ENCODE data around the gene ARHGEF17. TPM values are rescaled to one million over a fixed set of nuclear protein-coding genes. Genes with fewer than 3 reads are reported as not detected.

The ARHGEF17 gene
- total and polyA plus RNA-seq, 2 of the 13 experiments (the other 11 are each of a cell fraction or from before 2014, with no cell fraction given) = 10.7 to 28.8 TPM

DNA sequence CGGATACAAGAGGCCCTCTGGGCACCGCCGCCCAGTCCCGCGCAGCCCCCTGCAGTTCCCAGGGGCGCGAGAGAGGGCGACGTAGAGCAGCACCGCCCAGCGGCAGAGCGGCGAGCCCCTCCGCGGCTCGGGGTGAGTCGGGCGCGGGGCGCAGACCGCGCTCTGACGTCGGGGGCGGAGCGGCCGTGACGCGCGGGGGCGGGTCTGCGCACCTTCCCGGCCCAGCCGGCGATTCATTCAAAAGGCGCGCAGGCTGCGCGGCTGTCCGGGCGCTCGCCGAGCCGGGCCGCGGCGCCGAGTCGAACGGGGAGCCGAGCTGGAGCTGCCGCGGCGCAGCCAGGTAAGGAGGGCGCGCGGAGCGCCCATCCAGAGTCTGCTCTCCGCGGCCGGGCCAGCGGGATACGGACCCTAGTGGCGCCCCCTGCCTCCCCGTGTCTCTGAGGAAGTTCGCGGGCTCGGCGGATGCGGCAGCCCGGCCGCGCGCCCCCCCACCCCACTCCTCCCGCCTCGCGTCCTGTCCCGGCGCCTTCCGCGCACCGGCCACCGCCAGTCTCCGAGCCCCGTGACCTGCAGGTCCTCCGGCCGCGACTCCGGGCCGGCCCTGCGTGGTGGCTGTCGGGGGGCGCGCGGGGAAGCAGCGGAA lies 68.2 kb downstream of the ARHGEF17 start, which contains the start of gene RELT (continued):
- TF ChIP-seq ZNF777 (CRISPR knock-in tag; IDR thresholded peaks at IDR 0.05) (peak; percentile 82), POLR2G (IDR thresholded peaks at IDR 0.05; ENCODE audit: low read depth, low read length) (peak; percentile 92), SPEN (CRISPR knock-in tag; IDR thresholded peaks at IDR 0.05; ENCODE audit: low read depth) (peak; percentile 56; the same call in 1 of the 2 replicates), ZSCAN25 (CRISPR knock-in tag; IDR thresholded peaks at IDR 0.05) (peak; percentile 44; the same call in 1 of the 2 replicates), BHLHE40 (IDR thresholded peaks at IDR 0.05; ENCODE audit: low read length) (0 out of 2 replicates have a peak, but pooled peaks have one; percentile 31), NONO (IDR thresholded peaks at IDR 0.05) (no peak), NONO (CRISPR knock-in tag; conservative IDR thresholded peaks at IDR 0.05) (peak; percentile 51), ZSCAN22 (CRISPR knock-in tag; IDR thresholded peaks at IDR 0.05) (no peak), MXI1 (IDR thresholded peaks at IDR 0.05; ENCODE audit: borderline replicate concordance, low read depth, low read length) (peak; percentile 78; the same call in 2 of the 3 replicates), RBM39 (IDR thresholded peaks at IDR 0.05; ENCODE audit: low read depth, low read length, poor library complexity, severe bottlenecking) (peak; percentile 63), MAZ (IDR thresholded peaks at IDR 0.05; ENCODE audit: borderline replicate concordance, low read depth, low read length) (peak; percentile 67; the same call in 1 of the 2 replicates), MAZ (CRISPR knock-in tag; IDR thresholded peaks at IDR 0.05; ENCODE audit: low read depth) (peak; percentile 81; the same call in 1 of the 2 replicates), SP1 (IDR thresholded peaks at IDR 0.05) (no peak), SP1 (CRISPR knock-in tag; IDR thresholded peaks at IDR 0.05) (peak; percentile 82)
- TF ChIP-seq, protein P1, sequence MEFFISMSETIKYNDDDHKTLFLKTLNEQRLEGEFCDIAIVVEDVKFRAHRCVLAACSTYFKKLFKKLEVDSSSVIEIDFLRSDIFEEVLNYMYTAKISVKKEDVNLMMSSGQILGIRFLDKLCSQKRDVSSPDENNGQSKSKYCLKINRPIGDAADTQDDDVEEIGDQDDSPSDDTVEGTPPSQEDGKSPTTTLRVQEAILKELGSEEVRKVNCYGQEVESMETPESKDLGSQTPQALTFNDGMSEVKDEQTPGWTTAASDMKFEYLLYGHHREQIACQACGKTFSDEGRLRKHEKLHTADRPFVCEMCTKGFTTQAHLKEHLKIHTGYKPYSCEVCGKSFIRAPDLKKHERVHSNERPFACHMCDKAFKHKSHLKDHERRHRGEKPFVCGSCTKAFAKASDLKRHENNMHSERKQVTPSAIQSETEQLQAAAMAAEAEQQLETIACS (CRISPR knock-in tag; IDR thresholded peaks at IDR 0.05) = peak; percentile 39; the same call in 1 of the 2 replicates
- TF ChIP-seq, protein P2, sequence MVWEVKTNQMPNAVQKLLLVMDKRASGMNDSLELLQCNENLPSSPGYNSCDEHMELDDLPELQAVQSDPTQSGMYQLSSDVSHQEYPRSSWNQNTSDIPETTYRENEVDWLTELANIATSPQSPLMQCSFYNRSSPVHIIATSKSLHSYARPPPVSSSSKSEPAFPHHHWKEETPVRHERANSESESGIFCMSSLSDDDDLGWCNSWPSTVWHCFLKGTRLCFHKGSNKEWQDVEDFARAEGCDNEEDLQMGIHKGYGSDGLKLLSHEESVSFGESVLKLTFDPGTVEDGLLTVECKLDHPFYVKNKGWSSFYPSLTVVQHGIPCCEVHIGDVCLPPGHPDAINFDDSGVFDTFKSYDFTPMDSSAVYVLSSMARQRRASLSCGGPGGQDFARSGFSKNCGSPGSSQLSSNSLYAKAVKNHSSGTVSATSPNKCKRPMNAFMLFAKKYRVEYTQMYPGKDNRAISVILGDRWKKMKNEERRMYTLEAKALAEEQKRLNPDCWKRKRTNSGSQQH (CRISPR knock-in tag; IDR thresholded peaks at IDR 0.05; ENCODE audit: low read depth) = peak; percentile 95
- TF ChIP-seq, protein P3, sequence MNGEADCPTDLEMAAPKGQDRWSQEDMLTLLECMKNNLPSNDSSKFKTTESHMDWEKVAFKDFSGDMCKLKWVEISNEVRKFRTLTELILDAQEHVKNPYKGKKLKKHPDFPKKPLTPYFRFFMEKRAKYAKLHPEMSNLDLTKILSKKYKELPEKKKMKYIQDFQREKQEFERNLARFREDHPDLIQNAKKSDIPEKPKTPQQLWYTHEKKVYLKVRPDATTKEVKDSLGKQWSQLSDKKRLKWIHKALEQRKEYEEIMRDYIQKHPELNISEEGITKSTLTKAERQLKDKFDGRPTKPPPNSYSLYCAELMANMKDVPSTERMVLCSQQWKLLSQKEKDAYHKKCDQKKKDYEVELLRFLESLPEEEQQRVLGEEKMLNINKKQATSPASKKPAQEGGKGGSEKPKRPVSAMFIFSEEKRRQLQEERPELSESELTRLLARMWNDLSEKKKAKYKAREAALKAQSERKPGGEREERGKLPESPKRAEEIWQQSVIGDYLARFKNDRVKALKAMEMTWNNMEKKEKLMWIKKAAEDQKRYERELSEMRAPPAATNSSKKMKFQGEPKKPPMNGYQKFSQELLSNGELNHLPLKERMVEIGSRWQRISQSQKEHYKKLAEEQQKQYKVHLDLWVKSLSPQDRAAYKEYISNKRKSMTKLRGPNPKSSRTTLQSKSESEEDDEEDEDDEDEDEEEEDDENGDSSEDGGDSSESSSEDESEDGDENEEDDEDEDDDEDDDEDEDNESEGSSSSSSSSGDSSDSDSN (CRISPR knock-in tag; IDR thresholded peaks at IDR 0.05) = peak; percentile 81; the same call in 1 of the 2 replicates
- TF ChIP-seq, protein P4, sequence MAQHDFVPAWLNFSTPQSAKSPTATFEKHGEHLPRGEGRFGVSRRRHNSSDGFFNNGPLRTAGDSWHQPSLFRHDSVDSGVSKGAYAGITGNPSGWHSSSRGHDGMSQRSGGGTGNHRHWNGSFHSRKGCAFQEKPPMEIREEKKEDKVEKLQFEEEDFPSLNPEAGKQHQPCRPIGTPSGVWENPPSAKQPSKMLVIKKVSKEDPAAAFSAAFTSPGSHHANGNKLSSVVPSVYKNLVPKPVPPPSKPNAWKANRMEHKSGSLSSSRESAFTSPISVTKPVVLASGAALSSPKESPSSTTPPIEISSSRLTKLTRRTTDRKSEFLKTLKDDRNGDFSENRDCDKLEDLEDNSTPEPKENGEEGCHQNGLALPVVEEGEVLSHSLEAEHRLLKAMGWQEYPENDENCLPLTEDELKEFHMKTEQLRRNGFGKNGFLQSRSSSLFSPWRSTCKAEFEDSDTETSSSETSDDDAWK (CRISPR knock-in tag; IDR thresholded peaks at IDR 0.05) = no peak
- TF ChIP-seq, protein P5, sequence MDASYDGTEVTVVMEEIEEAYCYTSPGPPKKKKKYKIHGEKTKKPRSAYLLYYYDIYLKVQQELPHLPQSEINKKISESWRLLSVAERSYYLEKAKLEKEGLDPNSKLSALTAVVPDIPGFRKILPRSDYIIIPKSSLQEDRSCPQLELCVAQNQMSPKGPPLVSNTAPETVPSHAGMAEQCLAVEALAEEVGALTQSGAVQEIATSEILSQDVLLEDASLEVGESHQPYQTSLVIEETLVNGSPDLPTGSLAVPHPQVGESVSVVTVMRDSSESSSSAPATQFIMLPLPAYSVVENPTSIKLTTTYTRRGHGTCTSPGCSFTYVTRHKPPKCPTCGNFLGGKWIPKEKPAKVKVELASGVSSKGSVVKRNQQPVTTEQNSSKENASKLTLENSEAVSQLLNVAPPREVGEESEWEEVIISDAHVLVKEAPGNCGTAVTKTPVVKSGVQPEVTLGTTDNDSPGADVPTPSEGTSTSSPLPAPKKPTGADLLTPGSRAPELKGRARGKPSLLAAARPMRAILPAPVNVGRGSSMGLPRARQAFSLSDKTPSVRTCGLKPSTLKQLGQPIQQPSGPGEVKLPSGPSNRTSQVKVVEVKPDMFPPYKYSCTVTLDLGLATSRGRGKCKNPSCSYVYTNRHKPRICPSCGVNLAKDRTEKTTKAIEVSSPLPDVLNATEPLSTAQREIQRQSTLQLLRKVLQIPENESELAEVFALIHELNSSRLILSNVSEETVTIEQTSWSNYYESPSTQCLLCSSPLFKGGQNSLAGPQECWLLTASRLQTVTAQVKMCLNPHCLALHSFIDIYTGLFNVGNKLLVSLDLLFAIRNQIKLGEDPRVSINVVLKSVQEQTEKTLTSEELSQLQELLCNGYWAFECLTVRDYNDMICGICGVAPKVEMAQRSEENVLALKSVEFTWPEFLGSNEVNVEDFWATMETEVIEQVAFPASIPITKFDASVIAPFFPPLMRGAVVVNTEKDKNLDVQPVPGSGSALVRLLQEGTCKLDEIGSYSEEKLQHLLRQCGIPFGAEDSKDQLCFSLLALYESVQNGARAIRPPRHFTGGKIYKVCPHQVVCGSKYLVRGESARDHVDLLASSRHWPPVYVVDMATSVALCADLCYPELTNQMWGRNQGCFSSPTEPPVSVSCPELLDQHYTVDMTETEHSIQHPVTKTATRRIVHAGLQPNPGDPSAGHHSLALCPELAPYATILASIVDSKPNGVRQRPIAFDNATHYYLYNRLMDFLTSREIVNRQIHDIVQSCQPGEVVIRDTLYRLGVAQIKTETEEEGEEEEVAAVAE (CRISPR knock-in tag; IDR thresholded peaks at IDR 0.05; ENCODE audit: borderline replicate concordance) = 0 out of 2 replicates have a peak, but pooled peaks have one; percentile 42

All from HepG2 (cell line).